GM19372 (cell line): ENCODE measurements around the gene PTPRH.

Source experiments
- ATAC-seq: cut with Tn5 transposase; IDR thresholded peaks from one replicate; pipeline ENCODE4 v1.9.1; 2021; ENCODE audit warnings: mild to moderate bottlenecking, low read depth, moderate library complexity; ENCODE audit not compliant: unreplicated experiment

The PTPRH gene

DNA sequence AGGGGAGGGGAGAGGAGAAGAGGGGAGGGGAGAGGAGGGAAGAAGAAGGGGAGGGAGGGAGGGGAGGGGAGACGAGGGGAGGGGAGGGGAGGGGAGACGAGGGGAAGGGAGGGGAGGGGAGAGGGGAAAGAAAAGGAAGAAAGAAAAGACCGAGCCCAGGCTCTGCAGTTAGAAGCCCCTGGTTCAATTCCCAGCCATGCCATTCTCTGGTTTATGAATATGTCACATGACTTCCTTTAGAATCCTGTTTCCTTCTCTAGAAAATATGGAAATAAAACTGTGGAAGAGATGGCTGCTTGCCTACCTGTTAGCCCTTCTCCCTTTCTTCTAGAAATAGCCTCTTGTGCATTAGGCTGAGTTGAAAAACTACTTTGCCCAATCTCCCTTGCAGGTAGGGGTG is 74.6 kb downstream of the PTPRH start:
- no peak for ATAC-seq

- no peak for ATAC-seq
These were observed 75.5 kb downstream of the PTPRH start for GRCh38 chr19:55133639-55134444.

DNA sequence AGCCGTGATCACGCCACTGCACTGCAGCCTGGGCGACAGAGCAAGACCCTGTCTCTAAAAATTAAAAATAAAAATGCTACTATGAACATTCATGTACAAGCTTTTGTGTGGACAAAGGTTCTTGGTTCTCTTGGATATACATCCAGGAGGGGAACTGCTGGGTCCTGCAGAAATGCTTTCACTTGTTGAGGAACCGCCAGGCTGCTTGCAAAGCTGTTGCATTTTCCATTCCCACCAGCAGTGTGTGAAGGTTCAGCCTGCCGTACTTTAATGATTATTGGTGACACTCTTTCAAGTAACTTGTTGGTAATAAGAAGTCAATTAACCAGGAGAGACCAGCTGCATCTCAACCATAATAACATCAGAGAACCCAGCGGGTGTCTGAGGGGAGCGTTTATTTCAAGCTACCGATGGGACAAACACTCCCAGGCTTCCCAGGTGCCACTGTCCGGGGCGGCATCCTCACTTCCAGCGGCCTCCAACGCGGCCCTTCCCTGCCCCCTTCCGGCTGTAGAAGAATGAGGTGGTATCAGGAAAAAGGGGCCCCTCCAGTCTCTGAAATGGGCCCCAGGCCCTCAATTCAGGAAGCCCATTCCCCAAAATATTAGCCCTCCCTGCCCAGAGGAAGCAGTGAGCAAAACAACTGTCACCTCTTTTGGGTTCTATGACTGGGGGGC is 76.7 kb downstream of the PTPRH start:
- no peak for ATAC-seq

DNA sequence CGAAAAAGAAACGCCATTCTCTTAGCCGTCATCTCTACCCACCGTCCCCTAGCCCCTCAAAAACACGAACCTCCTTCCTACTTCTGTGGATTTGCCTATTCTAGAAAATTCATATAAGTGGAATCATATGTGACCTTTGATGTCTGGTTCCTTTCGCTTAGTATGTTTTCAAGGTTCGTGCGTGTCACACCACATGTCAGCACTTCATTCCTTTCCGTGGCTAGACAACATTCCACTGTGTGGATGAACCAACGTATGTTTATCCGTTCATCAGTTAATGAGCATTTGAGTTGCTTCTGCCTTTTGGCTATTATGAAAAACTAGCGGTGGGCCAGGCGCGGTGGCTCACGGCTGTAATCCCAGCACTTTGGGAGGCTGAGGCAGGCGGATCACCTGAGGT is 77.9 kb downstream of the PTPRH start:
- ATAC-seq: no peak
